Ascending aorta (tissue), 2 donors: ENCODE data around the gene ZNF385C. TPM values are rescaled to one million over a fixed set of nuclear protein-coding genes. Genes with fewer than 3 reads are reported as not detected.

ENCODE experiments used
- DNase-seq, 2 donors: peaks; one replicate each; pipeline ENCODE4 v3.0.0-alpha.2; 2019; ENCODE audit warnings: low spot score in 2 of 2
- H3K27ac ChIP-seq, 2 donors: fragments of 200-600 bp; sonication (generic); one replicate each; pipeline ENCODE4 v1.5.1; 2016 to 2017; ENCODE audit warnings: mild to moderate bottlenecking in 1 of 2
- H3K27me3 ChIP-seq: fragments of 200-600 bp; sonication (generic); one replicate; pipeline ENCODE4 v1.5.1; 2017
- H3K36me3 ChIP-seq, 2 donors: fragments of 200-600 bp; sonication (generic); one replicate each; pipeline ENCODE4 v1.5.1; 2016
- H3K4me1 ChIP-seq, 2 donors: fragments of 200-600 bp; sonication (generic); one replicate each; pipeline ENCODE4 v1.5.1; 2016 to 2017; ENCODE audit warnings: mild to moderate bottlenecking in 1 of 2
- H3K4me3 ChIP-seq, 2 donors: fragments of 200-600 bp; sonication (generic); one replicate each; pipeline ENCODE4 v1.5.1; 2016 to 2017; ENCODE audit warnings: mild to moderate bottlenecking in 1 of 2
- H3K9me3 ChIP-seq, 2 donors: fragments of 200-600 bp; sonication (generic); one replicate each; pipeline ENCODE4 v1.5.1; 2016
- intact Hi-C: fragments of 100-400 bp; cut with DNase I; formaldehyde crosslinking; loops from one replicate; pipeline ENCODE4 v1.15.1; 2023
- total RNA-seq: library from RNA; depleted of rRNA; stranded (reverse); fragments of >200 nt; gene quantifications from one replicate; pipeline ENCODE4 v1.1.0, GENCODE V29; 2016
- TF ChIP-seq, protein P1 (sequence below), 3 experiments: fragments of 200-600 bp in 2 of 3; fragments of 450-650 bp in 1 of 3; sonication (generic) in 2 of 3; IDR thresholded peaks; one replicate each; pipeline ENCODE4 v1.5.1; 2016 to 2019; ENCODE audit warnings: antibody characterized with exemption in 3 of 3, mild to moderate bottlenecking in 1 of 3, moderate library complexity in 1 of 3

ZNF385C gene
- total RNA-seq, 1 donor from 2014 or later: not detected

DNA sequence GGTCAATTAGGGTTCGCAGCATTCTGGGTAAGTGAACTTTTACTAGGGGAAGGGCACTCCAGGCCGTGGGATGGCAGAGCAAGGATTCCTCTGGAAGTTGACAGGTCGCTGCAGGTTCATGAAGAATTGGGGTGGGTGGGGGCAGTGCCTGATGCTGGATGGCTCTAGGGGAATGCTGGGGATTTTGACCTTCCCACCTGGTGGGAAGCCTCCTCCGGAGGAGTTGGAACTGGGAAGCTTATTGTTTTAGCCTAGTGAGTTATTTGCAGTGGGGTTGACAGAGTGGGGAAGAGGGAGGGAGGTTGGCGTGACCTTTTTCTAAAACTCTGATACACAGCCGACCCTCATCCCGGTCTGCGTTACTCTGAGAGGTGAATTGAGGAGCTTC lies 47.3 kb downstream of the ZNF385C start:
- TF ChIP-seq, protein P1, sequence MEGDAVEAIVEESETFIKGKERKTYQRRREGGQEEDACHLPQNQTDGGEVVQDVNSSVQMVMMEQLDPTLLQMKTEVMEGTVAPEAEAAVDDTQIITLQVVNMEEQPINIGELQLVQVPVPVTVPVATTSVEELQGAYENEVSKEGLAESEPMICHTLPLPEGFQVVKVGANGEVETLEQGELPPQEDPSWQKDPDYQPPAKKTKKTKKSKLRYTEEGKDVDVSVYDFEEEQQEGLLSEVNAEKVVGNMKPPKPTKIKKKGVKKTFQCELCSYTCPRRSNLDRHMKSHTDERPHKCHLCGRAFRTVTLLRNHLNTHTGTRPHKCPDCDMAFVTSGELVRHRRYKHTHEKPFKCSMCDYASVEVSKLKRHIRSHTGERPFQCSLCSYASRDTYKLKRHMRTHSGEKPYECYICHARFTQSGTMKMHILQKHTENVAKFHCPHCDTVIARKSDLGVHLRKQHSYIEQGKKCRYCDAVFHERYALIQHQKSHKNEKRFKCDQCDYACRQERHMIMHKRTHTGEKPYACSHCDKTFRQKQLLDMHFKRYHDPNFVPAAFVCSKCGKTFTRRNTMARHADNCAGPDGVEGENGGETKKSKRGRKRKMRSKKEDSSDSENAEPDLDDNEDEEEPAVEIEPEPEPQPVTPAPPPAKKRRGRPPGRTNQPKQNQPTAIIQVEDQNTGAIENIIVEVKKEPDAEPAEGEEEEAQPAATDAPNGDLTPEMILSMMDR (IDR thresholded peaks at IDR 0.05): no peak
- H3K9me3 ChIP-seq: no peaks in the 10 kb centered on the region
- no peak for DNase-seq
- H3K36me3 ChIP-seq: no peaks in the 10 kb centered on the region
- intact Hi-C loops: no loop called here
- H3K4me1 ChIP-seq: no peaks in the 10 kb centered on the region
- H3K27ac ChIP-seq: no peak overlapping the region
- H3K27me3 ChIP-seq: no peaks in the 10 kb centered on the region
- H3K4me3 ChIP-seq: peak overlapping the region; percentile 65 to 84

DNA sequence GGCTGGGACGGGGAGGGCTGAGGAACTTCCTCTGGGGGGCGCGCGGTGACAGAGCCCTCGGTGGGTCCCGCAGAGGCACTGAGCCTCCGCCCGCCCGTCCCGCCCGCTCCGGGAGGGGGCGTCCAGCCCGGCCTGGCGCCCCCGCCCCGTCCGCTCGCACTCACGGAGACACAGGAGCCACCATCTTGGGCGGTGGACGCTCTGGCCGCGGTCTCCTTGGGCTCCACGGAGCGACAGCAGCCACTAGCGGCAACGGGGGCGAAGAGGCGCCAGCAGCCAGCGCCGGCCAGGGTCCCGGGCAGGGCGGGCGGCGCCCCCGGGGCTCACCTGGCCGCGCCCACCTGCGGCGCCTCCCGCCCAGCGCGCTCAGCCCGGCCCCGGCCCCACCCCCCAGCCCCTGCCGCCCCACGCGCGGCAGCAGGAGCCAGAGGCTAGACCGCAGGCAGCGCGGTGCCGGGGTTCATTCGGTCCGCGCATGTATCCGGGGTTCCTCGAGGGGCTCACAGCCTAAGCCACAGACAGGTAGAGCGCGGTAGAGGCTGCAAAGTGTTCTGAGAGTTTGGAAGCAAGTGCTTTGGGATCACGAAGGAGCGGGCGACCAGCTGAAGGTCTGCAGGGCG lies 47.8 kb downstream of the ZNF385C start, which contains the start of gene C17orf113:
Gene C17orf113 (minus strand): TSS at position 209 of the 620 bp plus-strand sequence. CDS start 7,225 bp downstream, outside the sequence.
- Histone ChIP-seq H3K9me3 (no peaks in the 10 kb centered on the region), H3K36me3 (no peaks in the 10 kb centered on the region), H3K4me1 (no peaks in the 10 kb centered on the region), H3K27ac (no peak within 1 kb of the TSS), H3K27me3 (no peaks in the 10 kb centered on the region), H3K4me3 (peak within 1 kb of the TSS; percentile 65 to 84)
- TF ChIP-seq, protein P1 (IDR thresholded peaks at IDR 0.05): peak in 2 of 3 experiments; percentile 12 to 36
- intact Hi-C loops: no loop called here
- peak in 1 of 2 donors; percentile 69 for DNase-seq

DNA sequence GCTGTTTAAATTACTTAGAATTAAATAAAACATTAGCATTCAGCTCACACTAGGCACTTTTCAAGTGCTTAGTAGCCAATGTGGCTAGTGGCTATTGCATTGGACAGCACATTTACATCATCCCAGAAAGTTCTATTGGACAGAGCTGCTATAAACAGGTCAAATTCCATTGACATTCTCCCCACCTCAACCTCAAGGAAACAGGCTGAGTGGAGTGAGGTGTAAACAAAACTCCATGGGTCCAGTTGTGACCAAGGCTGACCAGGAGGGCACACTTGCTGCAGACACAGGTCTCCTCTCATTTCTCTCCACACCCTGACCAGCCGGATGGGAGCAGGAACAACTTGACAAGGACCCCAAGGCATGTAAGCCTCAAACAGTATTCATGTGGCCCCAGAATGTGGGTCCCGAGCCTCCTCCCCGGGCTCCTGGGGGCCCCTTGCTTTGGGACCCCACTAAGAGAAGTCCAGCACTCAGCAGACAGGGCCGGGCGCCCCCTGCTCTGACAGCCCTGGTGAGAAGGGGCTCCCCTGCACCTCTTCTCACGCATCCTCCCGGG lies 48.4 kb downstream of the ZNF385C start:
- H3K4me1 ChIP-seq: no peaks in the 10 kb centered on the region
- H3K9me3 ChIP-seq: no peaks in the 10 kb centered on the region
- H3K4me3 ChIP-seq: peak overlapping the region; percentile 65 to 84
- TF ChIP-seq, protein P1 (IDR thresholded peaks at IDR 0.05): no peak
- no peaks in the 10 kb centered on the region for H3K36me3 ChIP-seq
- no peak for DNase-seq
- H3K27me3 ChIP-seq: no peaks in the 10 kb centered on the region
- no peak overlapping the region for H3K27ac ChIP-seq
- intact Hi-C loops: no loop called here

DNA sequence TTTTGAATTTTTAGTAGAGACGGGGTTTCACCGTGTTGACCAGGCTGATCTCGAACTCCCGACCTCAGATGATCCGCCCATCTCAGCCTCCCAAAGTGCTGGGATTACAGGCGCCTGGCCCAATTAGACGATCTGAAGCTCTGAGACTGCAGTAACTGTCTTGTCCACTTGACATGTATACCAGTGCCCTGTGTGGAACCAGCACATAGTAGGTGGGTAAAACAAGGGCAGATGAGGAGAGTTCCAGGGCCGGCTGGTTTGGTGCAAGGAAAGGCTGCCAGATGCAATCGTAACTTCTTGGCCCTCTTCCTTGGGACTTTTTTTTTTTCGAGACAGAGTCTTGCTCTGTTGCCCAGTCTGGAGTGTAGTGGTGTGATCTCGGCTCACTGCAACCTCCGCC lies 50.9 kb downstream of the ZNF385C start:
- Histone ChIP-seq H3K4me1 (no peaks in the 10 kb centered on the region), H3K27me3 (no peaks in the 10 kb centered on the region), H3K27ac (no peak overlapping the region), H3K4me3 (no peak overlapping the region), H3K36me3 (no peaks in the 10 kb centered on the region), H3K9me3 (no peaks in the 10 kb centered on the region)
- TF ChIP-seq, protein P1 (IDR thresholded peaks at IDR 0.05): no peak
- intact Hi-C loops: no loop called here
- no peak for DNase-seq

DNA sequence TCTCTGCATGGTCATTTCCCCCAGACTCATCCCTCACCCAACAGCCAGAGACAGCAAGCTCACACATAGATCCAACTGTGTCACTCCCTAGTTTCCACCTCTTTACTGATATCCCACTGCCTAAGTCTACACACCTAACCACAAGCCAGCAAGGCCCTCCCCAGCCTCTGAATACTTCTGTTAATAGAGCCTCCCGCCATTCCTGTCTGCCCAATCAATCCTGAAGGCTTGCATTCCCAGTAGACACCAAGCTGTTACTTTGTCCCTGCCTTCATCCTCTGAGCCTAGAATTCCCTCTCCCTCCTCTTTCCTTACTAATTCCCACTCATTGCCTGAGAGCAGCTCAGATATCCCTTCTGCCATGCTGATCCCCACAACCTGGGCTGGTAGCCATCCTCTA lies 52.6 kb downstream of the ZNF385C start:
- H3K36me3 ChIP-seq: no peaks in the 10 kb centered on the region
- intact Hi-C loops: no loop called here
- H3K4me1 ChIP-seq: no peaks in the 10 kb centered on the region
- no peak for DNase-seq
- H3K4me3 ChIP-seq: no peak overlapping the region
- H3K9me3 ChIP-seq: no peaks in the 10 kb centered on the region
- TF ChIP-seq, protein P1 (IDR thresholded peaks at IDR 0.05): no peak
- H3K27ac ChIP-seq: no peak overlapping the region
- H3K27me3 ChIP-seq: no peaks in the 10 kb centered on the region
